IMR-90 (cell line): ENCODE results near the gene RPTOR. TPM values are rescaled to one million over a fixed set of nuclear protein-coding genes. Genes with fewer than 3 reads are reported as not detected.

Experiments
- ATAC-seq: fragments of 200-7000 bp; cut with Tn5 transposase; 2 replicates; pipeline ENCODE4 v1.9.1; 2020; ENCODE audit warnings: low read depth, mild to moderate bottlenecking, moderate library complexity
- BruUV-seq: library from RNA; stranded (reverse); fragments of 400-500 nt; replicated peaks from 2 replicates; lab custom pipeline; 2021; lab: Mats Ljungman, UMichigan
- CTCF ChIA-PET: fragments of 300-600 bp; formaldehyde crosslinking; extraction: SDS; loops from one replicate; lab custom pipeline; 2021; ENCODE audit warnings: antibody characterized with exemption; lab: Yijun Ruan, JAX
- POLR2A ChIA-PET: fragments of 300-600 bp; sonication (Branson Sonifier 250); formaldehyde crosslinking; loops from one replicate; lab custom pipeline; 2022; ENCODE audit warnings: antibody characterized with exemption; ENCODE audit not compliant: unreplicated experiment; lab: Charles Lee
- DNase-seq: peaks from one replicate; pipeline ENCODE4 v3.0.0; 2013
- H2AFZ ChIP-seq: replicated peaks from 2 replicates; pipeline ENCODE3; 2013; ENCODE audit warnings: low read length, mild to moderate bottlenecking; ENCODE audit not compliant: poor library complexity
- H2AK5ac ChIP-seq: 2 replicates; pipeline ENCODE4 v1.6.1; 2013; ENCODE audit warnings: low read depth, low read length, inconsistent platforms
- H2AK9ac ChIP-seq: replicated peaks from 2 replicates; pipeline ENCODE3; 2013; ENCODE audit warnings: mild to moderate bottlenecking, low read depth, low read length, moderate library complexity; ENCODE audit not compliant: poor library complexity
- H2BK120ac ChIP-seq: 2 replicates; pipeline ENCODE4 v1.6.1; 2013; ENCODE audit warnings: low read depth, low read length, inconsistent platforms
- H2BK15ac ChIP-seq: 3 replicates; pipeline ENCODE4 v1.6.1; 2013; ENCODE audit warnings: low read depth, low read length, inconsistent platforms
- H2BK20ac ChIP-seq: 2 replicates; pipeline ENCODE4 v1.6.1; 2013; ENCODE audit warnings: low read depth, mild to moderate bottlenecking, inconsistent platforms, low read length, moderate library complexity
- H2BK5ac ChIP-seq: 2 replicates; pipeline ENCODE4 v1.6.1; 2013; ENCODE audit warnings: mild to moderate bottlenecking, low read depth, low read length, inconsistent platforms; ENCODE audit not compliant: poor library complexity, severe bottlenecking
- H3K14ac ChIP-seq: replicated peaks from 2 replicates; pipeline ENCODE4 v1.6.1; 2013; ENCODE audit warnings: low read depth, low read length, inconsistent platforms
- H3K18ac ChIP-seq: 2 replicates; pipeline ENCODE4 v1.6.1; 2013; ENCODE audit warnings: low read depth, low read length, control low read depth
- H3K23ac ChIP-seq: 2 replicates; pipeline ENCODE4 v1.6.1; 2013; ENCODE audit warnings: low read depth, low read length, inconsistent platforms
- H3K27ac ChIP-seq: 2 replicates; pipeline ENCODE4 v1.5.1; 2013; ENCODE audit warnings: mild to moderate bottlenecking, control low read depth, low read length; ENCODE audit not compliant: insufficient read depth
- H3K27me3 ChIP-seq: 2 replicates; pipeline ENCODE4 v1.6.1; 2013; ENCODE audit warnings: low read length; ENCODE audit not compliant: control insufficient read depth, insufficient read depth
- H3K36me3 ChIP-seq: 2 replicates; pipeline ENCODE4 v1.6.1; 2013; ENCODE audit warnings: low read length, mixed read lengths; ENCODE audit not compliant: control insufficient read depth, insufficient read depth
- H3K4ac ChIP-seq: 2 replicates; pipeline ENCODE4 v1.6.1; 2013; ENCODE audit warnings: low read depth, low read length, inconsistent platforms
- H3K4me1 ChIP-seq: 2 replicates; pipeline ENCODE4 v1.6.1; 2013; ENCODE audit warnings: low read length, mixed read lengths; ENCODE audit not compliant: control insufficient read depth, insufficient read depth
- H3K4me2 ChIP-seq: 2 replicates; pipeline ENCODE4 v1.6.1; 2013; ENCODE audit warnings: low read depth, mild to moderate bottlenecking, control low read depth, low read length, moderate library complexity
- H3K4me3 ChIP-seq: 2 replicates; pipeline ENCODE4 v1.5.1; 2013; ENCODE audit warnings: low read depth, mild to moderate bottlenecking, control low read depth, low read length, moderate library complexity; ENCODE audit not compliant: insufficient read depth
- H3K56ac ChIP-seq: 2 replicates; pipeline ENCODE4 v1.6.1; 2013; ENCODE audit warnings: low read length, inconsistent platforms; ENCODE audit not compliant: insufficient read depth; ENCODE audit errors: extremely low read depth
- H3K79me1 ChIP-seq, 2 experiments: 2 replicates each; pipeline ENCODE4 v1.6.1; 2013; ENCODE audit warnings: low read length in 2 of 2, inconsistent platforms in 1 of 2, low read depth in 1 of 2
- H3K9ac ChIP-seq: 2 replicates; pipeline ENCODE4 v1.6.1; 2013; ENCODE audit warnings: low read depth, low read length, control low read depth
- H3K9me1 ChIP-seq: 2 replicates; pipeline ENCODE4 v1.6.1; 2013; ENCODE audit warnings: low read length, inconsistent platforms; ENCODE audit not compliant: insufficient read depth
- H3K9me3 ChIP-seq: 2 replicates; pipeline ENCODE4 v1.6.1; 2013; ENCODE audit warnings: low read length; ENCODE audit not compliant: control insufficient read depth, insufficient read depth
- H4K20me1 ChIP-seq: 2 replicates; pipeline ENCODE4 v1.6.1; 2013; ENCODE audit warnings: low read length, inconsistent platforms; ENCODE audit not compliant: insufficient read depth
- H4K5ac ChIP-seq: 2 replicates; pipeline ENCODE4 v1.6.1; 2013; ENCODE audit warnings: mild to moderate bottlenecking, low read depth, low read length, control low read depth
- H4K8ac ChIP-seq, 2 experiments: 2 replicates each; pipeline ENCODE4 v1.6.1; 2013; ENCODE audit warnings: low read depth in 2 of 2, low read length in 2 of 2, control low read depth in 1 of 2, inconsistent platforms in 1 of 2
- H4K91ac ChIP-seq: 2 replicates; pipeline ENCODE4 v1.6.1; 2013; ENCODE audit warnings: low read depth, low read length, inconsistent platforms; ENCODE audit not compliant: insufficient read depth
- BHLHE40 ChIP-seq: fragments of 150-350 bp; IDR thresholded peaks from 2 replicates; pipeline ENCODE4 v1.6.1; 2016; ENCODE audit warnings: mild to moderate bottlenecking, low read depth, low read length
- CEBPB ChIP-seq: IDR thresholded peaks from 2 replicates; pipeline ENCODE4 v1.6.1; 2012; ENCODE audit warnings: low read depth, low read length, improper control_type of control experiment
- CHD1 ChIP-seq: IDR thresholded peaks from 2 replicates; pipeline ENCODE4 v1.6.1; 2012; ENCODE audit warnings: low read depth, low read length, improper control_type of control experiment
- CTCF ChIP-seq: conservative IDR thresholded peaks from 2 replicates; pipeline ENCODE4 v1.5.1; 2012; ENCODE audit warnings: mild to moderate bottlenecking, low read depth, low read length, improper control_type of control experiment
- ELK1 ChIP-seq: fragments of 150-350 bp; IDR thresholded peaks from 2 replicates; pipeline ENCODE4 v1.6.1; 2016; ENCODE audit warnings: low read depth, mild to moderate bottlenecking, low read length, moderate library complexity, borderline replicate concordance
- FOS ChIP-seq: fragments of 150-350 bp; IDR thresholded peaks from 2 replicates; pipeline ENCODE4 v1.6.1; 2016; ENCODE audit warnings: low read depth, low read length
- MAZ ChIP-seq: IDR thresholded peaks from 2 replicates; pipeline ENCODE4 v1.6.1; 2012; ENCODE audit warnings: low read depth, mild to moderate bottlenecking, low read length, improper control_type of control experiment, moderate library complexity, borderline replicate concordance
- NFE2L2 ChIP-seq: fragments of 150-350 bp; IDR thresholded peaks from 2 replicates; pipeline ENCODE4 v1.6.1; 2016; ENCODE audit warnings: low read depth, mild to moderate bottlenecking, low read length
- POLR2A ChIP-seq: IDR thresholded peaks from 2 replicates; pipeline ENCODE4 v1.6.1; 2012; ENCODE audit warnings: mild to moderate bottlenecking, low read depth, low read length
- RAD21 ChIP-seq: IDR thresholded peaks from 2 replicates; pipeline ENCODE4 v1.6.1; 2012; ENCODE audit warnings: low read length, improper control_type of control experiment
- RCOR1 ChIP-seq: IDR thresholded peaks from 2 replicates; pipeline ENCODE4 v1.6.1; 2012; ENCODE audit warnings: mild to moderate bottlenecking, low read length, improper control_type of control experiment; ENCODE audit not compliant: insufficient replicate concordance
- RFX5 ChIP-seq: IDR thresholded peaks from 2 replicates; pipeline ENCODE4 v1.8.0; 2012; ENCODE audit warnings: low read depth, mild to moderate bottlenecking, low read length, moderate library complexity
- SMC3 ChIP-seq: fragments of 150-350 bp; IDR thresholded peaks from 2 replicates; pipeline ENCODE4 v1.6.1; 2016; ENCODE audit warnings: low read depth, mild to moderate bottlenecking, antibody characterized with exemption, low read length, moderate library complexity
- USF2 ChIP-seq: fragments of 150-350 bp; IDR thresholded peaks from 2 replicates; pipeline ENCODE4 v1.6.1; 2017; ENCODE audit warnings: mild to moderate bottlenecking, antibody characterized with exemption, low read length, low read depth
- WGBS, 2 experiments: methylation state at CpG; one replicate each; pipeline versions ENCODE4 v1.1.5 to v1.1.7; 2013; ENCODE audit warnings: missing lambda C conversion rate in 2 of 2; ENCODE audit not compliant: insufficient read length in 1 of 2; ENCODE audit errors: extremely low coverage in 2 of 2; 5-methylcytosine and 5-hydroxymethylcytosine counted together
- dilution Hi-C: fragments of 300-500 bp; cut with HindIII; formaldehyde crosslinking; loops from one replicate; pipeline ENCODE4 v1.14.3; 2018; ENCODE audit warnings: low sequenced_read_pairs; ENCODE audit not compliant: unreplicated experiment
- in situ Hi-C: fragments of 300-500 bp; cut with MboI; formaldehyde crosslinking; loops from 3 replicates; pipeline ENCODE4 v1.14.3; 2019; ENCODE audit warnings: low sequenced_read_pairs, inconsistent platforms, mixed read lengths
- intact Hi-C: fragments of 100-400 bp; cut with micrococcal nuclease; formaldehyde crosslinking; loops from 2 replicates; pipeline ENCODE4 v1.10.0; 2022
- polyA plus RNA-seq, 3 experiments: library from polyadenylated mRNA; depleted of rRNA; stranded (reverse); fragments of >200 nt; gene quantifications; 2 replicates each; pipeline ENCODE4 v1.2.3, GENCODE V29; 2012; ENCODE audit warnings: low replicate concordance in 1 of 3
- total RNA-seq: library from RNA; depleted of rRNA; stranded (reverse); fragments of >200 nt; gene quantifications from 2 replicates; pipeline ENCODE4 v1.2.3, GENCODE V29; 2012

The RPTOR gene
- total and polyA plus RNA-seq, 2 of the 4 experiments (the other 2 are of a cell fraction), result 10.8 to 14.7 TPM

GRCh38 chr17:80612997-80613731, 68.5 kb downstream of the RPTOR start:
- intact Hi-C loops, result no loop called here
- dilution Hi-C loops, result no loop called here
- CTCF ChIA-PET, result no interaction called here

More at GRCh38 chr17:80612997-80613731, 68.5 kb downstream of the RPTOR start:
- H2BK120ac ChIP-seq, result no peak overlapping the region
- peaks cover 25% of the 10 kb centered on the region for H4K20me1 ChIP-seq
- H2AFZ ChIP-seq, result no peak overlapping the region
- 0 out of 2 replicates have a peak overlapping the region, but pooled peaks have one; percentile 16 for H3K4ac ChIP-seq
- no peak for DNase-seq
- H3K27ac ChIP-seq, result no peak overlapping the region
- H3K4me2 ChIP-seq, result no peak overlapping the region
- BruUV-seq, result no TSS peak
- H3K9me1 ChIP-seq, result peaks cover 22% of the 10 kb centered on the region
- no peak for TF ChIP-seq CHD1
- no peak for TF ChIP-seq RAD21
- no peak for TF ChIP-seq BHLHE40
- TF ChIP-seq RCOR1, result no peak
- TF ChIP-seq ELK1, result no peak
- no peak for TF ChIP-seq NFE2L2
- TF ChIP-seq SMC3, result no peak
- no peak for TF ChIP-seq CEBPB
- TF ChIP-seq MAZ, result no peak
- no peak for TF ChIP-seq FOS
- no peak for TF ChIP-seq RFX5
- TF ChIP-seq USF2, result no peak
- TF ChIP-seq POLR2A, result no peak
- TF ChIP-seq CTCF, result no peak
- in situ Hi-C loops, result no loop called here
- H3K27me3 ChIP-seq, result no peaks in the 10 kb centered on the region
- ATAC-seq, result no peak
- H2BK5ac ChIP-seq, result no peak overlapping the region
- H3K18ac ChIP-seq, result no peak overlapping the region
- no peak overlapping the region for H2BK15ac ChIP-seq
- no peaks in the 10 kb centered on the region for H3K36me3 ChIP-seq
- no peaks in the 10 kb centered on the region for H3K4me1 ChIP-seq
- no peaks in the 10 kb centered on the region for H3K9me3 ChIP-seq
- H3K23ac ChIP-seq, result no peak overlapping the region
- H3K79me1 ChIP-seq, result peaks cover 26 to 76% of the 10 kb centered on the region in 2 experiments
- no peak overlapping the region for H4K8ac ChIP-seq
- H3K14ac ChIP-seq, result no peak overlapping the region
- no peak overlapping the region for H2BK20ac ChIP-seq
- H3K4me3 ChIP-seq, result no peak overlapping the region
- 77% methylated on average over 7 of the region's 15 CpGs; no CpG with 5 or more reads in 1 of the 2 experiments for WGBS, 2 experiments
- POLR2A ChIA-PET, result no interaction called here
- no peak overlapping the region for H4K5ac ChIP-seq
- H2AK5ac ChIP-seq, result no peak overlapping the region
- no peak overlapping the region for H3K56ac ChIP-seq
- H2AK9ac ChIP-seq, result no peak overlapping the region
- H3K9ac ChIP-seq, result no peak overlapping the region
- no peak overlapping the region for H4K91ac ChIP-seq
